Measurements from ENCODE around the gene CTBP1.

DNA sequence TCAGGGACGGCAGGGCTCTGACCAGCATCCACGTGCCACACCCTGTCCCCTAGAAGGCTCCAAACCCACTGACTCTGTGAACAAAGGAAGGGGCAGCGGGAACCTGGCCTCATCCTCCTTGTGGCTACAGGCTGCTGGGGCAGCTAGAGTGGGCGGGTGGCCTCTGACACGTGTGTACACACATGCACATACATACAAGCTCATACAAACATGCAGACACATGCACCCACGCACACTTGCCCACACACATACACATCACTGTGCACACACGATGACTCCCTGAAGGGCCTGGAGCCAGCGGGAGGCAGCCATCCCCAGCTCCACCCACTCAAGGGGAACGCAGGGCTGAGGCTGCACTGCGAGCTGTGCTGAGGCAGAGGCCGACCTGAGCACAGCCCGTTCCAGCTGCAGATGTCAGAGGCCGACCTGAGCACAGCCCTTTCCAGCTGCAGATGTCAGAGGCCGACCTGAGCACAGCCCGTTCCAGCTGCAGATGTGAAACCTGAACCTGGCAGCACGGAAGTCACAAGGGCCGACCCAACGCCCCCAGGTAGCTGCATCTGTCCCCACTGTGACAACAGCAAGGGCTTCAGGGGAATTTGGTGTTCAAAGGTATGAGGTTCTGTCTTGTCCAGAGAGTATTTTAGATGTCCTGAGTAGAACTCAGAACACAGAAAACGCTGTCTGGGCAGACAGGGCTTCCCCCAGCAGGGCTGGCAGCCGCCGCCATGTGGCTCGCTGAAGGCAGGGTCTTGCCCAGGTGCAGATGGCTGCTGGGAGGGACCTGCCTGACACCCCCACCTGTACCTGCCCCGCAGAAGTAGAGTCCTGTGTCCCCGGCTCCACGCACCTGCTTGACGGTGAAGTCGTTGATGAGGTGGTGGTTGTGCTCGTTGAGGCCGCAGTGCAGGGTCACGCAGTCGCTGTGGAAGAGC lies 33.5 kb downstream of the CTBP1 start:
- TF ChIP-seq POLR2A (IDR thresholded peaks at IDR 0.05; ENCODE audit: low read depth, low read length) (no peak), POLR2AphosphoS5 (IDR thresholded peaks at IDR 0.05; ENCODE audit: low read depth, low read length) (0 out of 2 replicates have a peak, but pooled peaks have one; percentile 55), TAF1 (IDR thresholded peaks at IDR 0.05; ENCODE audit: low read depth, low read length) (no peak), SPI1 (IDR thresholded peaks at IDR 0.05; ENCODE audit: low read depth, low read length) (peak; percentile 35; the same call in 1 of the 2 replicates)

Data from GM12891 (cell line).